ENCODE data around the gene RLN3. TPM values are rescaled to one million over a fixed set of nuclear protein-coding genes. Genes with fewer than 3 reads are reported as not detected.

The RLN3 gene
- total and polyA plus RNA-seq, 9 of the 15 experiments (the other 6 are each of a cell fraction or from before 2014, with no cell fraction given), result 0.31 to 1.2 (median 0.71) TPM; not detected in 6

- H3K9ac ChIP-seq (ENCODE audit: insufficient read depth in 1 of 2, low read depth in 2 of 2, low read length in 2 of 2), result no peak overlapping the region
- H3K36me3 ChIP-seq (ENCODE audit: control insufficient read depth, insufficient read depth, low read length), result peaks cover 11% of the 10 kb centered on the region; the same call in 1 of the 3 replicates
- no peaks in the 10 kb centered on the region for H3K9me3 ChIP-seq (replicated peaks; ENCODE audit: control insufficient read depth, insufficient read depth, low read depth, low read length)
- no peaks in the 10 kb centered on the region for H3K9me1 ChIP-seq (ENCODE audit: control insufficient read depth, insufficient read depth, low read length)
- no peaks in the 10 kb centered on the region for H3K79me2 ChIP-seq (ENCODE audit: control insufficient read depth, insufficient read depth, low read length)
- POLR2A ChIA-PET, result interaction anchor here (1.0 kb wide), 1 partner anchor 13 kb away, joined by 4 read pairs; no protein-coding TSS in a partner anchor
- no TSS peak for BruUV-seq (replicated peaks)
- FAIRE-seq, result no peak
- no peak for TF ChIP-seq RERE (CRISPR knock-in tag; IDR thresholded peaks at IDR 0.05; ENCODE audit: borderline replicate concordance)
- no peak for TF ChIP-seq ZNF324 (CRISPR knock-in tag; IDR thresholded peaks at IDR 0.05)
- TF ChIP-seq ZKSCAN1 (IDR thresholded peaks at IDR 0.05; ENCODE audit: low read depth, low read length), result peak; percentile 86
- no peak for TF ChIP-seq NR0B1 (IDR thresholded peaks at IDR 0.05; ENCODE audit: partially characterized antibody)
- CTCF ChIA-PET (ENCODE audit: low intra/inter-chr PET ratio), result no interaction called here
- ATAC-seq, result no peak
- H3K27me3 ChIP-seq (ENCODE audit: control insufficient read depth in 2 of 2, insufficient read depth in 2 of 2, low read length in 2 of 2), result no peaks in the 10 kb centered on the region
- peaks cover 23 to 58% of the 10 kb centered on the region in 2 experiments for H3K4me1 ChIP-seq (replicated peaks in 1 of 2; ENCODE audit: control insufficient read depth in 2 of 2, insufficient read depth in 2 of 2, low read length in 2 of 2)
- no peaks in the 10 kb centered on the region for H4K20me1 ChIP-seq (replicated peaks; ENCODE audit: control insufficient read depth, insufficient read depth, low read length)
- no peak overlapping the region for H3K27ac ChIP-seq (ENCODE audit: extremely low read depth, low read depth, low read length)
- in situ Hi-C loops (cut with MboI) (loop anchor here (25.0 kb wide), 1 partner anchor 468 kb away; no protein-coding TSS in a partner anchor), intact Hi-C loops (cut with micrococcal nuclease) (no loop called here)
- WGBS (ENCODE audit: insufficient coverage, low coverage, missing lambda C conversion rate), result 59% methylated on average over 3 of the region's 3 CpGs
- no peak overlapping the region for H3K4me3 ChIP-seq
- no peak overlapping the region for H3K4me2 ChIP-seq (ENCODE audit: insufficient read depth, low read length)
- no peak overlapping the region for H2AFZ ChIP-seq (ENCODE audit: low read depth, low read length)
- peak in 1 of 4 experiments; percentile 3 for DNase-seq (ENCODE audit: extremely low read depth in 1 of 4, low spot score in 3 of 4)
Observed at GRCh38 chr19:14055396-14055795, 27.4 kb downstream of the RLN3 start.

Data from K562 (cell line).